Measurements from ENCODE around the gene ACOT7. TPM values are rescaled to one million over a fixed set of nuclear protein-coding genes. Genes with fewer than 3 reads are reported as not detected.

ACOT7 gene
- total and polyA plus RNA-seq, 2 of the 13 experiments (the other 11 are each of a cell fraction or from before 2014, with no cell fraction given): 33.0 to 55.8 TPM

DNA sequence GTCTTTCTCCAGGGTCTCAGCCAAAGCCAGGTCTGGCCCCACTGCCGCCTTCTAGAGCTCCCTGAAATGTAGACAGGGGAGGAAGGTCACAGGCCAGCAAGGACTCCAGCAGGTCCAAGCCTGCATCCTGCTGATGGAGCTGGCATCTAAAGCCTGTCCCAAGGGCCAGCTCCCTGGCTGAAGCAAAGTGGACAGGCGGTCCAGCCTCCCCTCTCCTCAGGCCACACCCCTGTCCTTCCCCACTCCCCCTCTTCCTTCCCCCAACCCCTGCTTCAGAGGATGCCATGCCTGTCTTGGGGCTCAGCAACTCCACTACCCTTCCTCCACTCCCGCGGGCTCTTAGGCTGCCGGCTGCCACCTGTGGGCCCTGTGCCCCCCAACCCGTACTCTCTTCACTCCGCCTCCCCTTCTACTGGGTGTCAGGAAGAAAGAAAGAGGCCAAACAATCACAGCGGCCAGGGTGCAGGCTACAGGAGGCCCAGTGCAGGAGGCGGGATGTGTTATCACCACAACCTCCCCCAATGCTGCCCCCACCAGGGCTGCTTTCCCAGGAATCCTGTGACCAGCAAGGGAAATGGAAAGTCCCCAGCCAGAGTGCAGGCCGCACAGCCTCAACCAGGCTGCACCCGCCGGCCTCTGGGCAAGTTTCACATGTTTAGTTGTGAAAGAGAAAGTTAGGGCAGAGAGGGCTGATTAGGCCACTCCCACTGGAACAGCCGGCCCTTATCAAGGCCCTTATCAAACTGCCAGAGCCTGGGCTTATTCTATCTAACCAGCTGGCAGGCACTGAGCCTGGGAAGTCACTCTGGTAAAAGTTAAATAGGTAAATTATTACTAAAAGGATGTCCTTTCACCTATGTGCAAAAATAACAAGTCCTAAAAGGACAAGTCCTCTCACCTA lies 34.1 kb downstream of the ACOT7 start (continued):
- TF ChIP-seq, protein P1, sequence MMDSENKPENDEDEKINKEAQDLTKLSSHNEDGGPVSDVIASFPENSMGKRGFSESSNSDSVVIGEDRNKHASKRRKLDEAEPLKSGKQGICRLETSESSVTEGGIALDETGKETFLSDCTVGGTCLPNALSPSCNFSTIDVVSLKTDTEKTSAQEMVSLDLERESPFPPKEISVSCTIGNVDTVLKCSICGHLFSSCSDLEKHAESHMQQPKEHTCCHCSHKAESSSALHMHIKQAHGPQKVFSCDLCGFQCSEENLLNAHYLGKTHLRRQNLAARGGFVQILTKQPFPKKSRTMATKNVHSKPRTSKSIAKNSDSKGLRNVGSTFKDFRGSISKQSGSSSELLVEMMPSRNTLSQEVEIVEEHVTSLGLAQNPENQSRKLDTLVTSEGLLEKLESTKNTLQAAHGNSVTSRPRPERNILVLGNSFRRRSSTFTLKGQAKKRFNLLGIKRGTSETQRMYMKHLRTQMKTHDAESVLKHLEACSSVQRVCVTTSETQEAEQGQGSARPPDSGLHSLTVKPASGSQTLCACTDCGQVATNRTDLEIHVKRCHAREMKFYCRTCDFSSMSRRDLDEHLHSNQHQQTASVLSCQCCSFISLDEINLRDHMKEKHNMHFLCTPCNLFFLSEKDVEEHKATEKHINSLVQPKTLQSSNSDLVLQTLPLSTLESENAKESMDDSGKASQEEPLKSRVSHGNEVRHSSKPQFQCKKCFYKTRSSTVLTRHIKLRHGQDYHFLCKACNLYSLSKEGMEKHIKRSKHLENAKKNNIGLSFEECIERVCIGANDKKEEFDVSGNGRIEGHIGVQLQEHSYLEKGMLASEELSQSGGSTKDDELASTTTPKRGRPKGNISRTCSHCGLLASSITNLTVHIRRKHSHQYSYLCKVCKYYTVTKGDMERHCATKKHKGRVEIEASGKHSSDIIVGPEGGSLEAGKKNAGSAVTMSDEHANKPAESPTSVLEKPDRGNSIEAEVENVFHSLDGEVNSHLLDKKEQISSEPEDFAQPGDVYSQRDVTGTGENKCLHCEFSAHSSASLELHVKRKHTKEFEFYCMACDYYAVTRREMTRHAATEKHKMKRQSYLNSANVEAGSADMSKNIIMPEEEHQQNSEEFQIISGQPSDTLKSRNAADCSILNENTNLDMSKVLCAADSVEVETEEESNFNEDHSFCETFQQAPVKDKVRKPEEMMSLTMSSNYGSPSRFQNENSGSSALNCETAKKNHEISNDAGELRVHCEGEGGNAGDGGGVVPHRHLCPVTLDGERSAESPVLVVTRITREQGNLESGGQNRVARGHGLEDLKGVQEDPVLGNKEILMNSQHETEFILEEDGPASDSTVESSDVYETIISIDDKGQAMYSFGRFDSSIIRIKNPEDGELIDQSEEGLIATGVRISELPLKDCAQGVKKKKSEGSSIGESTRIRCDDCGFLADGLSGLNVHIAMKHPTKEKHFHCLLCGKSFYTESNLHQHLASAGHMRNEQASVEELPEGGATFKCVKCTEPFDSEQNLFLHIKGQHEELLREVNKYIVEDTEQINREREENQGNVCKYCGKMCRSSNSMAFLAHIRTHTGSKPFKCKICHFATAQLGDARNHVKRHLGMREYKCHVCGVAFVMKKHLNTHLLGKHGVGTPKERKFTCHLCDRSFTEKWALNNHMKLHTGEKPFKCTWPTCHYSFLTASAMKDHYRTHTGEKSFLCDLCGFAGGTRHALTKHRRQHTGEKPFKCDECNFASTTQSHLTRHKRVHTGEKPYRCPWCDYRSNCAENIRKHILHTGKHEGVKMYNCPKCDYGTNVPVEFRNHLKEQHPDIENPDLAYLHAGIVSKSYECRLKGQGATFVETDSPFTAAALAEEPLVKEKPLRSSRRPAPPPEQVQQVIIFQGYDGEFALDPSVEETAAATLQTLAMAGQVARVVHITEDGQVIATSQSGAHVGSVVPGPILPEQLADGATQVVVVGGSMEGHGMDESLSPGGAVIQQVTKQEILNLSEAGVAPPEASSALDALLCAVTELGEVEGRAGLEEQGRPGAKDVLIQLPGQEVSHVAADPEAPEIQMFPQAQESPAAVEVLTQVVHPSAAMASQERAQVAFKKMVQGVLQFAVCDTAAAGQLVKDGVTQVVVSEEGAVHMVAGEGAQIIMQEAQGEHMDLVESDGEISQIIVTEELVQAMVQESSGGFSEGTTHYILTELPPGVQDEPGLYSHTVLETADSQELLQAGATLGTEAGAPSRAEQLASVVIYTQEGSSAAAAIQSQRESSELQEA (CRISPR knock-in tag; IDR thresholded peaks at IDR 0.05; ENCODE audit: not compliant biosample characterization): no peak
- TF ChIP-seq, protein P2, sequence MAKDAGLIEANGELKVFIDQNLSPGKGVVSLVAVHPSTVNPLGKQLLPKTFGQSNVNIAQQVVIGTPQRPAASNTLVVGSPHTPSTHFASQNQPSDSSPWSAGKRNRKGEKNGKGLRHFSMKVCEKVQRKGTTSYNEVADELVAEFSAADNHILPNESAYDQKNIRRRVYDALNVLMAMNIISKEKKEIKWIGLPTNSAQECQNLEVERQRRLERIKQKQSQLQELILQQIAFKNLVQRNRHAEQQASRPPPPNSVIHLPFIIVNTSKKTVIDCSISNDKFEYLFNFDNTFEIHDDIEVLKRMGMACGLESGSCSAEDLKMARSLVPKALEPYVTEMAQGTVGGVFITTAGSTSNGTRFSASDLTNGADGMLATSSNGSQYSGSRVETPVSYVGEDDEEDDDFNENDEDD (CRISPR knock-in tag; IDR thresholded peaks at IDR 0.05; ENCODE audit: borderline replicate concordance): peak; percentile 61; the same call in 1 of the 2 replicates
- TF ChIP-seq ZNF296 (CRISPR knock-in tag; conservative IDR thresholded peaks at IDR 0.05): no peak
- no peak for TF ChIP-seq ZNF256 (CRISPR knock-in tag; conservative IDR thresholded peaks at IDR 0.05)
- TF ChIP-seq TSC22D2 (CRISPR knock-in tag; IDR thresholded peaks at IDR 0.05; ENCODE audit: borderline replicate concordance): no peak
- TF ChIP-seq HMGA1 (CRISPR knock-in tag; conservative IDR thresholded peaks at IDR 0.05): no peak
- 0 out of 2 replicates have a peak, but pooled peaks have one; percentile 11 for TF ChIP-seq SALL2 (CRISPR knock-in tag; IDR thresholded peaks at IDR 0.05)
- TF ChIP-seq ZNF354B (CRISPR knock-in tag; IDR thresholded peaks at IDR 0.05): no peak
- no peak for TF ChIP-seq ZNF510 (CRISPR knock-in tag; IDR thresholded peaks at IDR 0.05; ENCODE audit: low read depth)
- TF ChIP-seq, protein P3, sequence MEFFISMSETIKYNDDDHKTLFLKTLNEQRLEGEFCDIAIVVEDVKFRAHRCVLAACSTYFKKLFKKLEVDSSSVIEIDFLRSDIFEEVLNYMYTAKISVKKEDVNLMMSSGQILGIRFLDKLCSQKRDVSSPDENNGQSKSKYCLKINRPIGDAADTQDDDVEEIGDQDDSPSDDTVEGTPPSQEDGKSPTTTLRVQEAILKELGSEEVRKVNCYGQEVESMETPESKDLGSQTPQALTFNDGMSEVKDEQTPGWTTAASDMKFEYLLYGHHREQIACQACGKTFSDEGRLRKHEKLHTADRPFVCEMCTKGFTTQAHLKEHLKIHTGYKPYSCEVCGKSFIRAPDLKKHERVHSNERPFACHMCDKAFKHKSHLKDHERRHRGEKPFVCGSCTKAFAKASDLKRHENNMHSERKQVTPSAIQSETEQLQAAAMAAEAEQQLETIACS (CRISPR knock-in tag; IDR thresholded peaks at IDR 0.05): no peak
- peak; percentile 45; the same call in 1 of the 2 replicates for TF ChIP-seq FOXK1 (CRISPR knock-in tag; IDR thresholded peaks at IDR 0.05; ENCODE audit: borderline replicate concordance, low read depth)
- peak; percentile 27; the same call in 1 of the 2 replicates for TF ChIP-seq SMAD3 (CRISPR knock-in tag; IDR thresholded peaks at IDR 0.05)
- TF ChIP-seq ZNF431 (CRISPR knock-in tag; IDR thresholded peaks at IDR 0.05; ENCODE audit: borderline replicate concordance, low read depth): no peak
- TF ChIP-seq, protein P4, sequence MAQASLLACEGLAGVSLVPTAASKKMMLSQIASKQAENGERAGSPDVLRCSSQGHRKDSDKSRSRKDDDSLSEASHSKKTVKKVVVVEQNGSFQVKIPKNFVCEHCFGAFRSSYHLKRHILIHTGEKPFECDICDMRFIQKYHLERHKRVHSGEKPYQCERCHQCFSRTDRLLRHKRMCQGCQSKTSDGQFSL (CRISPR knock-in tag; IDR thresholded peaks at IDR 0.05): no peak
- no peak for TF ChIP-seq ZNF24 (IDR thresholded peaks at IDR 0.05)
- TF ChIP-seq ZFP62 (CRISPR knock-in tag; IDR thresholded peaks at IDR 0.05): no peak
- no peak for TF ChIP-seq ZNF501 (CRISPR knock-in tag; IDR thresholded peaks at IDR 0.05)
- TF ChIP-seq ARNT2 (CRISPR knock-in tag; IDR thresholded peaks at IDR 0.05; ENCODE audit: low read depth): no peak

Measured in HepG2 (cell line).